Measurements from ENCODE around the gene MED9.

MED9 gene

DNA sequence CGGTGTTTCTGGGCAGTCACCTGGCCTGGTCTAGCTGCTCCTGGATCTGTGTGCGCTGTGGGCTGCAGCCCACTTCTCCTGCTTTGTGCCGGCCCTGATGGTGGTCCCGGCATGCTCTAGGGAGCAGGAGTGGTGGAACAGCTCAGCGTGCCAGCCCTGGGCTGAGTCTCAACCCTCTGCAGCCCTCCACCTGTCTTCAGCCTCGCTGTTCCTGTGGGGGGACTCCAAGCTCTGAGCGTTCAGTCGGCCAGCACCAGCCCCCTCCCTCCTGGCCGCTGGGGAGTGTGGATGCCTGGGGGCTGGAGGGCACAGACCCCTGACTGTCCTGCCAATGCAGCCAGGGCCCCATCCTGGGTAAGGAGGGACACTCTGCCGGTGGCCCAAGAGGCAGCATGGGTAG is 43.1 kb downstream of the MED9 start:
- Histone ChIP-seq H3K4me2 (ENCODE audit: low read length) (no peak overlapping the region), H2BK5ac (ENCODE audit: low read depth, low read length, poor library complexity) (no peak overlapping the region), H2BK120ac (ENCODE audit: insufficient read depth, low read length, poor library complexity) (no peak overlapping the region), H4K91ac (ENCODE audit: low read depth, low read length) (no peak overlapping the region), H2AFZ (ENCODE audit: insufficient read depth, low read length, poor library complexity) (no peak overlapping the region), H3K79me2 (ENCODE audit: control insufficient read depth, insufficient read depth, low read length, poor library complexity) (no peaks in the 10 kb centered on the region), H3K27ac (ENCODE audit: low read depth, low read length) (no peak overlapping the region), H3K23ac (ENCODE audit: low read length) (no peak overlapping the region), H4K8ac (ENCODE audit: low read depth, low read length) (no peak overlapping the region), H3K18ac (ENCODE audit: low read length) (no peak overlapping the region), H3K4me3 (ENCODE audit: low read depth, low read length) (no peak overlapping the region), H4K12ac (ENCODE audit: low read depth, low read length) (no peak overlapping the region), H3K9me3 (ENCODE audit: insufficient read depth, low read depth, low read length) (peaks cover 2% of the 10 kb centered on the region), H2BK12ac (ENCODE audit: low read length) (no peak overlapping the region), H2AK5ac (ENCODE audit: low read length) (no peak overlapping the region), H3K4ac (ENCODE audit: low read depth, low read length) (no peak overlapping the region), H3K14ac (ENCODE audit: low read length) (no peak overlapping the region), H3K27me3 (ENCODE audit: insufficient read depth, low read length) (no peaks in the 10 kb centered on the region), H3K36me3 (ENCODE audit: control insufficient read depth in 1 of 2, insufficient read depth in 2 of 2, low read length in 2 of 2) (no peaks in the 10 kb centered on the region), H3K4me1 (ENCODE audit: control insufficient read depth in 1 of 2, insufficient read depth in 2 of 2, low read length in 2 of 2) (peaks cover 0 to 9% of the 10 kb centered on the region in 2 experiments), H3K79me1 (ENCODE audit: low read length) (no peaks in the 10 kb centered on the region), H3K9ac (ENCODE audit: low read length) (no peak overlapping the region)
- DNase-seq = no peak
- no CpG with 5 or more reads among the region's 10 CpGs for whole genome bisulfite sequencing (ENCODE audit: extremely low coverage, insufficient coverage, insufficient read length)

DNA sequence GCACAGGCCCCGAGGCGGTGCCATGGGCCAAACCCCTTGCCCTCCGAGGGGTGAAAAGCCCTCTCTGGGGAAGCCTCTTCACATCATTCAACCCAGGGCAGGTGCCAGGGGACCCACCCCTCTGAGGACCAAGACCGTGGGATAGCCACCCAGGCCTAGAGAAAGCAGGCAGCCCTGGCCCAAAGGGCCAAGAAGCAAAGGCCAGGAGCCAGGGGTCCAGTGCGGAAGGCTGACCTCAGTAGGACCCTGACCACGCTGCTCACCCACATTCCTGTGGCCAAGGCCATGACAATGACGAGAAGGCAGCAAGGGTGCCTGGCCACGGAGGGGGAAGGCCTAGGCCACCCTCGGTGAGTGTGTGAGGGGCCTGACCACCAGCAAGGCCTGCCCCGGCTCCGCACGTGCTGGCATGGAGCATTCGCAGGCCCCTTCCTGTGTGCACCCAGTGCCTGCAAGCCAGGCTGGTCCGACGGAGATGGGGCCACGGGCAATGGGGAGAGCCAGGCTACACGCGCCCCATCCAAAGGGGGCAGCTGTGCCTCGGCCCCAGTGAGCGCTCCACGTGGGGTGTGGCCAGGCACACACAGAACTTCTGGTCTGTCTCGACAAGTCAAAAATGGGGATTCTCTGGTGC is 43.9 kb downstream of the MED9 start:
- Histone ChIP-seq H3K36me3 (ENCODE audit: control insufficient read depth in 1 of 2, insufficient read depth in 2 of 2, low read length in 2 of 2) (no peaks in the 10 kb centered on the region), H3K23ac (ENCODE audit: low read length) (no peak overlapping the region), H3K9ac (ENCODE audit: low read length) (no peak overlapping the region), H3K4me2 (ENCODE audit: low read length) (no peak overlapping the region), H2BK5ac (ENCODE audit: low read depth, low read length, poor library complexity) (no peak overlapping the region), H3K9me3 (ENCODE audit: insufficient read depth, low read depth, low read length) (peaks cover 2% of the 10 kb centered on the region), H3K27me3 (ENCODE audit: insufficient read depth, low read length) (no peaks in the 10 kb centered on the region), H2AFZ (ENCODE audit: insufficient read depth, low read length, poor library complexity) (no peak overlapping the region), H3K4ac (ENCODE audit: low read depth, low read length) (no peak overlapping the region), H4K12ac (ENCODE audit: low read depth, low read length) (no peak overlapping the region), H3K14ac (ENCODE audit: low read length) (no peak overlapping the region), H3K4me1 (ENCODE audit: control insufficient read depth in 1 of 2, insufficient read depth in 2 of 2, low read length in 2 of 2) (peaks cover 0 to 3% of the 10 kb centered on the region in 2 experiments), H4K91ac (ENCODE audit: low read depth, low read length) (no peak overlapping the region), H2AK5ac (ENCODE audit: low read length) (no peak overlapping the region), H3K79me1 (ENCODE audit: low read length) (no peaks in the 10 kb centered on the region), H3K79me2 (ENCODE audit: control insufficient read depth, insufficient read depth, low read length, poor library complexity) (no peaks in the 10 kb centered on the region), H4K8ac (ENCODE audit: low read depth, low read length) (no peak overlapping the region), H3K18ac (ENCODE audit: low read length) (no peak overlapping the region), H2BK120ac (ENCODE audit: insufficient read depth, low read length, poor library complexity) (no peak overlapping the region), H2BK12ac (ENCODE audit: low read length) (no peak overlapping the region), H3K4me3 (ENCODE audit: low read depth, low read length) (no peak overlapping the region), H3K27ac (ENCODE audit: low read depth, low read length) (no peak overlapping the region)
- WGBS (ENCODE audit: extremely low coverage, insufficient coverage, insufficient read length) = no CpG with 5 or more reads among the region's 22 CpGs
- DNase-seq = no peak

DNA sequence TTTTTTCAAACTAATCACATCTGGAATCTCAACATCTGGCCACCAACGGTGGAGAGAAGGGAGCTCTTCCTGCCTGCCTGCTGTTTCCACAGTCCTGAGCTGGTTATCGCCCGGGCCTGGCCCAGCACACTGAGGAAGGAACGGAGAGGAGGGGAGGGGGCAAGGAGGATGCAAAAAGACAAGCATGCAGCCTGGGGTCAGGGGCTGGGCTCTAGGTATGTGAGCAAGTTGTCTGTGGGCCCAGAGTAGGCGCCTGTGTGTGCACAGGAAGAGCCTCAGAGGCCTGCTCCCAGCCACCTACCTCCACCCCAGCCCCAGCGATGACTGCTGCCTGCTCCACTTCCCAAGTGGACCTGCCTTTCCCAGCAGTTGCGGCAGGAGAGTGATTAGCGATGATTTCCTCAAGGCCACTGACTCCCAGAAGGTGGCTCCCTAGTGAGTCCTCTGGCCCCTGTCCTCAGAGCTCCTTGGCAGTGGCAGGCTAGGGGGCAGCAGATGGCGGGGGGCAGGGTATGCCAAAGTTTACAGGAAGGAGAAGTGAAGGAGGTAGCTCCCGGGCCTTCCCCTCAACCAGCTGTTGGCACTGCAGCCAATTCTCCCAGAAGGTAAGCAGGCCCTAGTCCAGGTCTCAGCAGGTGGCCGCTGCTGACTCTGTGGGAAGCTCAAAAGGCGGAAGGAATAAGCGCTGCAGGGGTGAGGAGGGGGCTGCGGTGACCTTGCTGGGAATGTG is 46.4 kb downstream of the MED9 start:
- Histone ChIP-seq H4K91ac (ENCODE audit: low read depth, low read length) (no peak overlapping the region), H3K4me3 (ENCODE audit: low read depth, low read length) (no peak overlapping the region), H3K79me1 (ENCODE audit: low read length) (no peaks in the 10 kb centered on the region), H3K79me2 (ENCODE audit: control insufficient read depth, insufficient read depth, low read length, poor library complexity) (no peaks in the 10 kb centered on the region), H3K27me3 (ENCODE audit: insufficient read depth, low read length) (no peaks in the 10 kb centered on the region), H3K4ac (ENCODE audit: low read depth, low read length) (no peak overlapping the region), H3K27ac (ENCODE audit: low read depth, low read length) (no peak overlapping the region), H2BK120ac (ENCODE audit: insufficient read depth, low read length, poor library complexity) (no peak overlapping the region), H3K23ac (ENCODE audit: low read length) (no peak overlapping the region), H3K36me3 (ENCODE audit: control insufficient read depth in 1 of 2, insufficient read depth in 2 of 2, low read length in 2 of 2) (no peaks in the 10 kb centered on the region), H2BK12ac (ENCODE audit: low read length) (no peak overlapping the region), H3K18ac (ENCODE audit: low read length) (no peak overlapping the region), H3K4me1 (ENCODE audit: control insufficient read depth in 1 of 2, insufficient read depth in 2 of 2, low read length in 2 of 2) (no peaks in the 10 kb centered on the region), H3K9ac (ENCODE audit: low read length) (no peak overlapping the region), H2BK5ac (ENCODE audit: low read depth, low read length, poor library complexity) (no peak overlapping the region), H3K14ac (ENCODE audit: low read length) (no peak overlapping the region), H3K4me2 (ENCODE audit: low read length) (no peak overlapping the region), H3K9me3 (ENCODE audit: insufficient read depth, low read depth, low read length) (no peaks in the 10 kb centered on the region), H4K8ac (ENCODE audit: low read depth, low read length) (no peak overlapping the region), H4K12ac (ENCODE audit: low read depth, low read length) (no peak overlapping the region), H2AK5ac (ENCODE audit: low read length) (no peak overlapping the region), H2AFZ (ENCODE audit: insufficient read depth, low read length, poor library complexity) (no peak overlapping the region)
- no CpG with 5 or more reads among the region's 14 CpGs for WGBS (ENCODE audit: extremely low coverage, insufficient coverage, insufficient read length)
- no peak for DNase-seq

DNA sequence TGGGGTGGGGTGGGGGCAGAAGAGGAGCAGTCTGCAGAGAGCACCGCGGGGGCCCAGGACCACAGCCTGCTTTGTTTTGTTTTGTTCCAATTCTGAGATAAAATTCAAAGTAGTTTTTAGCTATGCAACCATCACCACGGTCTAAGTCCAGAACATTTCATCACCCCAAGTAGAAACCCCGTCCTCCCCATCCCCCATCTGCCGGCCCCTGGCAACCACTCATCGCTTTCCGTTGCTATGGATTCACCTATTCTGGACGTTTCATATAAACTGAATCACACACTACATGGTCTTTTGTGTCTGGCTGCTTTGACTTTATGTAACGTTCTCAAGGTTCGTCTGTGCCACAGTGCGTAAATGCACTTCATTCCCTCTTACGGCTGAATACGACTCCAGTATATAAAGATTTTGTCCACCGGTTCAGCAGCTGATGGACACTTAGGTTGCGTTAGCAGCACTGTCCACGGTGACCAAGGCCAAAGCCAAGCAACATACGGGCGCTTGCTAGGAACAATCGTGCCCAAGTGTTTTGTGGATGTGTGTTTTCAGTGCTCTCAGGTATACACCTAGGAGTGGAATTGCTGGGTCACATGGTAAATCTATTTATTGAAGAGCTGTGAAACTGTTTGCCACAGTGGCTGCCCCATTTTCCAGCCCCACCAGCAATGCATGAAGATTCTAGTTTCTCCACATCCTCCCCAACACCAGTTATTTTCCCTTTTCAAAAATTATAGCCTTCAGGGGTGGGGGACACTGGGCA is 47.1 kb downstream of the MED9 start:
- no peak for DNase-seq
- Histone ChIP-seq H4K91ac (ENCODE audit: low read depth, low read length) (no peak overlapping the region), H2AFZ (ENCODE audit: insufficient read depth, low read length, poor library complexity) (no peak overlapping the region), H4K12ac (ENCODE audit: low read depth, low read length) (no peak overlapping the region), H3K27me3 (ENCODE audit: insufficient read depth, low read length) (no peaks in the 10 kb centered on the region), H3K9me3 (ENCODE audit: insufficient read depth, low read depth, low read length) (no peaks in the 10 kb centered on the region), H3K14ac (ENCODE audit: low read length) (no peak overlapping the region), H3K23ac (ENCODE audit: low read length) (no peak overlapping the region), H3K4ac (ENCODE audit: low read depth, low read length) (no peak overlapping the region), H3K18ac (ENCODE audit: low read length) (no peak overlapping the region), H3K36me3 (ENCODE audit: control insufficient read depth in 1 of 2, insufficient read depth in 2 of 2, low read length in 2 of 2) (no peaks in the 10 kb centered on the region), H3K4me3 (ENCODE audit: low read depth, low read length) (no peak overlapping the region), H3K27ac (ENCODE audit: low read depth, low read length) (no peak overlapping the region), H3K9ac (ENCODE audit: low read length) (no peak overlapping the region), H2BK5ac (ENCODE audit: low read depth, low read length, poor library complexity) (no peak overlapping the region), H3K4me2 (ENCODE audit: low read length) (no peak overlapping the region), H2BK12ac (ENCODE audit: low read length) (no peak overlapping the region), H2AK5ac (ENCODE audit: low read length) (no peak overlapping the region), H3K4me1 (ENCODE audit: control insufficient read depth in 1 of 2, insufficient read depth in 2 of 2, low read length in 2 of 2) (no peaks in the 10 kb centered on the region), H3K79me2 (ENCODE audit: control insufficient read depth, insufficient read depth, low read length, poor library complexity) (no peaks in the 10 kb centered on the region), H3K79me1 (ENCODE audit: low read length) (no peaks in the 10 kb centered on the region), H2BK120ac (ENCODE audit: insufficient read depth, low read length, poor library complexity) (no peak overlapping the region), H4K8ac (ENCODE audit: low read depth, low read length) (no peak overlapping the region)
- WGBS (ENCODE audit: extremely low coverage, insufficient coverage, insufficient read length) = no CpG with 5 or more reads among the region's 19 CpGs

All from trophoblast cell (in vitro differentiated cells and primary cell).